ENCODE measurements around the gene UBE2G1.

- TF ChIP-seq POLR2A (IDR thresholded peaks at IDR 0.05) (no peak), POLR2AphosphoS5 (IDR thresholded peaks at IDR 0.05) (no peak)
These were observed 15.5 kb upstream of the UBE2G1 start for GRCh38 chr17:4381690-4382671.

Data from prostate gland (tissue), 1 donor.